AG04449 (cell line): ENCODE data around the gene CLDN22.

Source experiments
- CTCF ChIA-PET: fragments of 350-600 bp; formaldehyde crosslinking; extraction: SDS; loops from one replicate; lab custom pipeline; 2021; ENCODE audit warnings: antibody characterized with exemption; lab: Yijun Ruan, JAX
- POLR2A ChIA-PET: fragments of 400-600, 350-600 bp; formaldehyde crosslinking; extraction: SDS; loops from one replicate; lab custom pipeline; 2020; ENCODE audit warnings: antibody characterized with exemption, inconsistent platforms; lab: Yijun Ruan, JAX
- DNase-seq: peaks from one replicate; pipeline ENCODE4 v3.0.0-alpha.2; 2010; ENCODE audit warnings: low read depth, low spot score
- H3K4me3 ChIP-seq: 2 replicates; pipeline ENCODE4 v1.5.1; 2011; ENCODE audit warnings: low read depth, mild to moderate bottlenecking, control low read depth, low read length
- TF ChIP-seq, protein P1 (sequence below): IDR thresholded peaks from one replicate; pipeline ENCODE4 v1.5.1; 2011; ENCODE audit warnings: mild to moderate bottlenecking, moderate library complexity, low read length, control low read depth, inconsistent platforms; ENCODE audit not compliant: insufficient read depth; ENCODE audit errors: missing control alignments

CLDN22 gene

DNA sequence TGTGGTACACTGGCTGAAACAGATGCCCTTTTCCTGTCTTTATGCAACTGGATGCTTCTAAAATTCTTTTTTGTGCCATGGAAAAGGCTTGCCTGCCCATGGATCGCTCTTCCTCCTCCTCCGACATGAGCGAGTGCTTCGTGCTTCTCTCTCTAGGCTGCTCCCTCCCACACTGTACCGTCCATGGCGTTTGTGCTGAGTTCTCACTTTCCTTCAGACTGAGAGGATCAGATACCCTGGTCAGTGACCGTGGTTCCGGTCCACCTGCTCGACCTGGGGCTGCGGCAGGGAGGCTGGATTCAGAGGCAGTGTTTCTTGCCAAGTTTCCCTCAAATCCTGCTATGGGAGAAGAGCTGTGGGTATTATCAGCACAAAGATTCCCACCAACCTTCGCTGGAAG lies 12.4 kb upstream of the CLDN22 start:
- no peak overlapping the region for H3K4me3 ChIP-seq
- CTCF ChIA-PET = no interaction called here
- TF ChIP-seq, protein P1, sequence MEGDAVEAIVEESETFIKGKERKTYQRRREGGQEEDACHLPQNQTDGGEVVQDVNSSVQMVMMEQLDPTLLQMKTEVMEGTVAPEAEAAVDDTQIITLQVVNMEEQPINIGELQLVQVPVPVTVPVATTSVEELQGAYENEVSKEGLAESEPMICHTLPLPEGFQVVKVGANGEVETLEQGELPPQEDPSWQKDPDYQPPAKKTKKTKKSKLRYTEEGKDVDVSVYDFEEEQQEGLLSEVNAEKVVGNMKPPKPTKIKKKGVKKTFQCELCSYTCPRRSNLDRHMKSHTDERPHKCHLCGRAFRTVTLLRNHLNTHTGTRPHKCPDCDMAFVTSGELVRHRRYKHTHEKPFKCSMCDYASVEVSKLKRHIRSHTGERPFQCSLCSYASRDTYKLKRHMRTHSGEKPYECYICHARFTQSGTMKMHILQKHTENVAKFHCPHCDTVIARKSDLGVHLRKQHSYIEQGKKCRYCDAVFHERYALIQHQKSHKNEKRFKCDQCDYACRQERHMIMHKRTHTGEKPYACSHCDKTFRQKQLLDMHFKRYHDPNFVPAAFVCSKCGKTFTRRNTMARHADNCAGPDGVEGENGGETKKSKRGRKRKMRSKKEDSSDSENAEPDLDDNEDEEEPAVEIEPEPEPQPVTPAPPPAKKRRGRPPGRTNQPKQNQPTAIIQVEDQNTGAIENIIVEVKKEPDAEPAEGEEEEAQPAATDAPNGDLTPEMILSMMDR = no peak
- POLR2A ChIA-PET = no interaction called here
- no peak for DNase-seq

DNA sequence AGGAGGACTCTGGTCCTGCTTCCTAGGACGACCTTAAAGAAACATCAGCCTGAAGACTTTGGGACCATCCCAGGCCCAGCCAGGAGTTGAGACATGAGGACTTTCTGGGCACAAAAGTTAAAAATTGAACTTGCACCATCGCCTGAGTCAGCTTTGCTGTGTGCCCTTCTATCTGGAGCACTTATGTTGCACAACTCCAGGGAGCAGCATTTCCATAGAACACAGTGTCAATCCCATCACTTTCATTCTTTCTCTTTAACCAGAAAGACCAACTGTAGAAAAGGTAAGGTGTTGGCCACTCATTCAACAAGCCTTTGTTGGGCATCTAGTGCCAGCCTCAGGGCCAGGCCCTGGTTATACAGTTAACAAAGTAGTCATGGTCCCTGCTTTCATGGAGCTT lies 10.8 kb upstream of the CLDN22 start:
- CTCF ChIA-PET = no interaction called here
- TF ChIP-seq, protein P1 = no peak
- POLR2A ChIA-PET = no interaction called here
- DNase-seq = no peak
- no peak overlapping the region for H3K4me3 ChIP-seq

DNA sequence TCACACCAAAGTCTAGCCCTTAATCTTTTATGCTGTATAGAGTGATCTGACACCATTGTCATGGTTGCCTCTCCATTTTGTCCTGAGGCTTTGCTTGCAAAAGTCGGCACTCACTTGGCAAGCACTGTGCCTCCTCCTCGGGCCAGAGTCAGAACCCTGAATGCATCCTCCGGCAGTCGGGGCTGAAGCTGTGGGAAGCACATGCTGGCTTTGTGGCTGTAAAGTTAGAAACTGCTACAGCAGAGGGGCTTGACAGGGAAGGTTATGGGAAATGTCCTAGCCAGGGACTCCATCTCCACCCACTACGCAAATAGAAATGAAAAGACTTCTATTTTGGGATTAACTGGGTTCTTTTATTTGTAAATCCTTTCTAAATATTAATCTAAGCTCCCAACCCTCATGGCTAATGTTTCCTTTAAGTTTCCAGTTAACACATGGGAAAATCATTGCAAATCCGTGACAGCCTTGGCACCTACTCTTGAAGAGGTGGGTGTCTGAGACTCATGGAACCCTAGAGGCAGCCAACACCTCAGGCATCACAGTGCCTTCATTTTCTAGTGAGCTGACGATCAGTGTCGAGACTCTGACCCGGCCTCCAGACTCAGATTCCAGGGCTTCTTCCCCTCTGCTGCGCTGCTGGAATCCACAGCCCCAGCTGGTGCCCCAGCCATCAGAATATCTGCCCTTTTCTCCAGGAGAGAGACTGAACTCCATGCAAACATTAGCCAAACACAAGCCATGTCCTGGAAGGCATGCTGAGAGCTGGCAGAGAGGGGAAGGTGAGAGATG lies 10.1 kb upstream of the CLDN22 start:
- no peak overlapping the region for H3K4me3 ChIP-seq
- ChIA-PET CTCF (interaction anchor here (0.7 kb wide), 1 partner anchor 77 kb away, joined by 3 read pairs; no protein-coding TSS in a partner anchor), POLR2A (no interaction called here)
- DNase-seq = no peak
- TF ChIP-seq, protein P1 = no peak

DNA sequence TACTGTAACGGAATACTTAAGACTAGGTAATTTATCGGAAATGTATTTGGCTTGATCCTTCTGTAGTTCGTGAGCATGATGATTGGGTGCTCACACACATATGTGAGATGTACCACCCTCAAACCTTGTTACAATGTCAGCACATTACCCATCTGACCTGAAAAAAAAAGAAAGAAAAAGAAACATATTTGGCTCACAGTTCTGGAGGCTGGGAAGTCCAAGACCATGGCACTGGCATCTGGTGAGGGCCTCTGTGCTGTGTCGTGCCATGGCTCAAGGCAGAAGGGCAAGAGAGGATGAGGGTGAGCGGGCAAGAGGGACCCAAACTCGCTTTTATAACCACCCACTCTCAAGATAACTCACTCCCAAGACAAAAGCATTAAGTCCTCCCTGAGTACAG lies 9.2 kb upstream of the CLDN22 start:
- no peak overlapping the region for H3K4me3 ChIP-seq
- CTCF ChIA-PET = no interaction called here
- TF ChIP-seq, protein P1 = no peak
- DNase-seq = no peak
- POLR2A ChIA-PET = no interaction called here

DNA sequence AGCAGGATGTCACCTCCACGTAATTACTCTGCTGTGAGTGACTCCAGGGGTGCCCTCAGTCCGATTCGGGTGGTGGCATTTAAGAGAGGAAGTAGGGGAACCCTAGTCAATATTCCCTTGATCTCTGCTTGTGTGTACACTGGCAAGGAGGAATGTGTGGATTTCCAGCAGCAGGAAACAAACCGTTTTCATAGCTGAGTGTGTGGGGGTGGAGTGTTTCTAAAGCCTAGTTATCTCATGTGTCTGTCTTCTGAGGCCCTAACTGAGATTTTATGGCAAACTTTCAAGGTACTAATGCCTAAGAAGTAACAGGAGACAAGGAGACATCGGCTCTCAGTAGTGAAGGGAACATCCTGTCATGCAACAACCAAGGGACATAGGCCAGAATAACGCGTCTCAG lies 8.8 kb upstream of the CLDN22 start:
- TF ChIP-seq, protein P1 = no peak
- H3K4me3 ChIP-seq = no peak overlapping the region
- CTCF ChIA-PET = no interaction called here
- POLR2A ChIA-PET = no interaction called here
- DNase-seq = no peak

DNA sequence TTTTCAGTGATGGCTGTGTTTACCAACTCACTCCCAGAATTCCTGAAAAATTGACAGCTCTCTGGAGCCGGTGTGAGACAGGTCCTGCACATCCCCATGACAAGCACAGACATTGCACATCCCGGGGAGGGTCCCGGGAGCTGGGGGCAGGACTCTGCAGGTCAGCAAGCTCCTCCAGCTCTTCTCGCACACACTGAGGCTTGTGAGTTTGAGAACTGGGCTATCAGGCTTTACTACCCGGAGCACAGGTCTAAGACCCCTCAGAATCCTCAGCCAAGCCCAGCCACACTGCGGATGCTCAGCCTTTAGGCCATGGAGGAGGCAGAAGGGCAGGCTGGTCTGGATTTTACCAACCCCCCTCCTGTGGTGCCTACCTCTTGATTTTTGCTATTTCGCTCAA lies 7.8 kb upstream of the CLDN22 start:
- DNase-seq = no peak
- ChIA-PET CTCF (no interaction called here), POLR2A (no interaction called here)
- TF ChIP-seq, protein P1 = no peak
- H3K4me3 ChIP-seq = no peak overlapping the region
